Measurements from ENCODE around the gene MS4A8.

GRCh38 chr11:60763692-60764369 lies 64.4 kb downstream of the MS4A8 start:
- TF ChIP-seq POLR2AphosphoS5 (IDR thresholded peaks at IDR 0.05; ENCODE audit: borderline replicate concordance, low read depth, low read length) (no peak), EZH2 (IDR thresholded peaks at IDR 0.05) (no peak)

Measured in SK-N-MC (cell line).